Measurements from ENCODE around the gene RHOJ.

GRCh38 chr14:63287666-63288483 lies 83.6 kb downstream of the RHOJ start:
- TF ChIP-seq POLR2A (IDR thresholded peaks at IDR 0.05): no peak
- TF ChIP-seq, protein P1, sequence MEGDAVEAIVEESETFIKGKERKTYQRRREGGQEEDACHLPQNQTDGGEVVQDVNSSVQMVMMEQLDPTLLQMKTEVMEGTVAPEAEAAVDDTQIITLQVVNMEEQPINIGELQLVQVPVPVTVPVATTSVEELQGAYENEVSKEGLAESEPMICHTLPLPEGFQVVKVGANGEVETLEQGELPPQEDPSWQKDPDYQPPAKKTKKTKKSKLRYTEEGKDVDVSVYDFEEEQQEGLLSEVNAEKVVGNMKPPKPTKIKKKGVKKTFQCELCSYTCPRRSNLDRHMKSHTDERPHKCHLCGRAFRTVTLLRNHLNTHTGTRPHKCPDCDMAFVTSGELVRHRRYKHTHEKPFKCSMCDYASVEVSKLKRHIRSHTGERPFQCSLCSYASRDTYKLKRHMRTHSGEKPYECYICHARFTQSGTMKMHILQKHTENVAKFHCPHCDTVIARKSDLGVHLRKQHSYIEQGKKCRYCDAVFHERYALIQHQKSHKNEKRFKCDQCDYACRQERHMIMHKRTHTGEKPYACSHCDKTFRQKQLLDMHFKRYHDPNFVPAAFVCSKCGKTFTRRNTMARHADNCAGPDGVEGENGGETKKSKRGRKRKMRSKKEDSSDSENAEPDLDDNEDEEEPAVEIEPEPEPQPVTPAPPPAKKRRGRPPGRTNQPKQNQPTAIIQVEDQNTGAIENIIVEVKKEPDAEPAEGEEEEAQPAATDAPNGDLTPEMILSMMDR (IDR thresholded peaks at IDR 0.05): no peak

Measured in testis (tissue), 2 donors.